NCI-H2107 (cell line): Measurements from ENCODE around the gene ATP6V0A1.
"Not testable (repeated sequence)": the region's sequence is repeated elsewhere in the genome, so short reads cannot be mapped to it uniquely, and the experiment has no call there.

Experiments
- DNase-seq: peaks from one replicate; lab custom pipeline; 2025; lab: John Stamatoyannopoulos, UW

ATP6V0A1 gene

DNA sequence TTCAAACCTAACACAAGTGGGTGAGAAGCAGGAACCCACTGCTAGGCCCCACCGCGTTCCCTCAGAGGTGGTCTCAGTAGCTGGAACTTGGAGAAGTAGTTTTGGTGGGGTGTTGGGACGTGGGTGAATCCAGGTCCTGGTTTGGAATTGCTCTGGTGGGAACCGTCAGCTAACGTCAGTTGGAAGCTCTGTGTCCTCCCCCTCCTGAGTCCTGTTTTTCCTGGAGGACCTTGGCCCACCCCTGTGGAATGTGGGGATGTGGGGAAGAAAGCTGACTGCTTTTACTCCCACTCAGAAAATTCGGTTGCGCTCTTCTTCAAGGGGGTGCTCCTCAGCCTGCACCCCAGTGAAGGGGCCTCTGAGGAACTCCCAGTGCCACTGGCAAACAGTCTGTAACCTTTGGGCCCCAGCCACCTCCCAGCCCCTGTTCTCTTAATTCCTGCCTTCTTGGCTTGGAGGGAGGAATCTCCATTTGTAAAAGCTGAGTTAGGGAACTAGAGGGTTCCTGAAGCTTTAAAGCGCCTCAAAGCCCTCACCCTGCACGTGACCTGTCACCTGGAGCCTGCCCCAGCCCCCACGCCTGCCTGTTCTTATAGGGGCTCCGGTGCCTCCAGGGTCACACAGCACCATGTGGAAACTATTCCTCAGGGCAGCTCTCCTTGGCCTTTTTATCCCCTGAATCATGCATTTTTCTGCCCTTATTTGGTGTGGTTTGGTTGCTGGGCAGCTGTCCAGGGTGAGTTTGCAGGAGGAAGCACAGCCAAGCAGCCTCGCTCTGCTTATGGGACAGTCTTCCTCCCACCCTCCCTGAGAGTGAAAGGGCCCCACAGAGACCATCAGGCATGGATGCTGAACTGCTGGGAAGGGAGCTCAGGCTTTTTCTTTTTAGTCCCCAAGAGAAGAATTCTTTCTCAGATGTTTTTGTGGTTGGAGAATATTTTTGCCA, 61.1 kb downstream of the ATP6V0A1 start:
- DNase-seq: no peak

DNA sequence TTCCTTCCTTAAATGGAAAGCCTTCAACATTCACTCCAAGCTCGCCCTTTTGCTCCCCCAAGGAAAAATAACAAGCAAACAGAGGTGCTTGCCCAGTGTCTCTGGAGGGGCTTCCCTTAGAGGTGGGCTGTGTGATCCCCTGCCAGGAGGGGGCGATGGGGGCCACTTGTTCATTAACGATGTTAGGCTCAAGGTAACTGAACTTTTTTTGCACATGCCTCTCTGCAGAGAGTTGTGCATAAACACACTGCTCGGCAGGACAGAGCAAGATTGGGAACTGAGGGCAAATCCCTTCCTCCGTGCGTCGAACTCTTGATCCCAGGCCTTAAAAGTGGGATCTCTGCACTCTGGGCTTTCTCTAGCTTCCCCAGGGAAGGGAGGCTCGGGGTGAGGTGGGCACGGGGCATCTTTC, 61.9 kb downstream of the ATP6V0A1 start:
- DNase-seq: no peak

DNA sequence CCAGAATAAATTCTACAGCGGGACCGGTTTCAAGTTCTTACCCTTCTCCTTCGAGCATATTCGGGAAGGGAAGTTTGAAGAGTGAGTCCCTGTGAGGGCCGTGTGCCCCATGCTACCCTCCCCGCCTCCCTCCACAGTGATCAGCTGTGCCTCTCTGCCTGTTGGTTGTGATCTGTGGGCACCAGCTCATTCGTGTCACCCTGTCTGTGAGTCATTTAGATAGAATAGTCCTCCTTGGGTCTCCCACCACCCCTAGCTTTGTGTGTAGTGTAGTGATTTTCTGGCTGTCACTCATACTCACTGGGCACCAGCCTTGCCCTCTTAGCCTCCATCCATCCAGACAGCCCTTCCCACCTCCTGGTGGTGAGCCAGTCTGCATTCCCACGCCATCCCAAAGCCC, 62.4 kb downstream of the ATP6V0A1 start:
- DNase-seq: no peak

DNA sequence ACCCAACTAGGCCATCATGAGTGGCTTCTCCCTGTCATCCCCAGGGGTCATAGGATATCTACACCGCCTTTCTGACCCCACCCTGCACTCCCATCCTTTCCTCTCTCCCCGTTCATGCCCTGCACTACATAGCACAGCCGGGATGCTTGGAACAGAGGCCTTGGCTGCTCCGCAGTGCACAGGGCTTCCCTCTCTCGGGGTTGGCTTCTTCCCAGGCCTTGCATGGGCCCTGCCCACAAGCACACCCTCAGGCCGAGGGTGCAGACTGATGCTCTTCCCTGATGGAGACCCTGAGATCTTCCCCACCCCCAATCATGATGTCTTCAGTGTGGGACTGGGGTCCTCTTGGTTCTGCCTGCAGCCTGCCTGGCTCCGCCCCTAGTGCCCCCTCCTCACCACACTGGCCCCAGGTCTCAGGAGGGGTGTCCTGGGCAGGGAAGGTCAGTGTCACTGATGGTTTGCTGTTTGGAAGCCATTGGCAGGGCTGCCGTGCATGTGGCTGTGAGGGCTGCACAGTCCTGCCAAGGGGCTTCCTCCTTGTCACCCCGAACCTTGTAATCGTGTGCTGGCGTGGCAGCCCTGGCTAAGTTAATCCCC, 63.1 kb downstream of the ATP6V0A1 start:
- no peak for DNase-seq

DNA sequence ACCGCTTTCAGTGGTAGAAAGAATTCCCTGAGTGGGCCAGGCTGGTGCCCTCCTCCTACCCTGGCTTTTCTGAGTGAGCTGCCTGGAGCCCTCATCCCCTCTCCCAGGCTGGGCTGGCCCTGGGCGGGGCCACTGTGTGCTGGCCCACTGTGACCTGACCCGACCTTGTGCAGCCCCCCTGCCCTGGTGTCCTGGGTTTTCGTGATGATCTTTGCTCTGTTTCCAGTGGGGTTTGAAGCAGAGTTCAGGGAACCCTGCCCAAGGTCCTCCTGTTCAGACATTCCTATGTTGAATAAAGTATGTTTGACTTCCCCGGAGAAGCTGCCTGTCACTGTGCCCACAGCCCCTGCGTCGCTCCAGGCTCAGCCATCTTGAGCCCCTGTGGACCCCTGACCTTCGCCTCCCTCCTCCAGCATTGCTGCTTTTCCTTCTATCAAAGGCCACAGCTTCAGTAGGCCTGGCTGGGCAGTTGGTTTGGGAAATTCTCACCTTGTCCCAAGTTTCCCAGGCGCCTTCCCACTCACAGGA, 63.6 kb downstream of the ATP6V0A1 start:
- DNase-seq: no peak

DNA sequence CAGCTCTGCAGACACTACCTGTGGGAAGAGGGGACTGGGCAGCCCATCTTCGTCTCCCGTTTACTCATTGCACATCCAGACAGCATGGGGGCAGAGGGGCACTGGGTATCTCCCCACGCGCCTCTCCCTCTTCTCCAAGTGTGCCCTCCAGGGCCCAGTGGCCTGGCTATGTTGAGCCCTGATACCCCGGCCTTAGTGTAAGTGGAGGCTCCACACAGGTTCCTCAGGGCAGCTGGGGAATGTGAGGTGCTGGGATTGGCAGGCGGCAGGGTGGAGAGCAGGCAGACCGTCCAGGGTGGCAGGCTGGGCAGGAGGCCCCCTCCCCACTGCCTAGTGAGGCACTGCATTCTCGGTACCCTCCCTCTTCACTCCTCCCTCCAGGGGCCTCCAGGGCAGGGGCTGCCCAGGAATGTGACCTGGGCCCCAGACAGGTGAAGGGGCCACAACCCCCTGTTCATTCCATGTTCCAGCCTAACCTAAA, 64.2 kb downstream of the ATP6V0A1 start:
- DNase-seq: no peak

DNA sequence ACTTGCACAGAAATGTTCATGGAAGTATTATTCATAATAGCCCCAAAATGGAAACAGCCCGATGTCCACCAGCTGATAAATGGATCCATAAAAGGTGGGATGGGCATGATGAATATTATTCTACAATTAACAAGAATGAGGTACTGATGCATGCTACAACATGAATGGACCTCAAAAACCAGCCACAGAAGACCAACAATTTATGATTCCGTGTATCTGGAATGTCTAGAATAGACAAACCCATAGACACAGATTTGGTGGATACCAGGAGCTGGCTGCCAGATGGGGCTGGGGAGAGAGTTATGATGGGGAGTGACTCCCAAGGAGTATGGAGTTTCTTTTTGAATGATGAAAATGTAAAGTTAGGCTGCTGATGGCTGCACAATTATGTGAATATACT, 66.5 kb downstream of the ATP6V0A1 start:
- DNase-seq: no peak

DNA sequence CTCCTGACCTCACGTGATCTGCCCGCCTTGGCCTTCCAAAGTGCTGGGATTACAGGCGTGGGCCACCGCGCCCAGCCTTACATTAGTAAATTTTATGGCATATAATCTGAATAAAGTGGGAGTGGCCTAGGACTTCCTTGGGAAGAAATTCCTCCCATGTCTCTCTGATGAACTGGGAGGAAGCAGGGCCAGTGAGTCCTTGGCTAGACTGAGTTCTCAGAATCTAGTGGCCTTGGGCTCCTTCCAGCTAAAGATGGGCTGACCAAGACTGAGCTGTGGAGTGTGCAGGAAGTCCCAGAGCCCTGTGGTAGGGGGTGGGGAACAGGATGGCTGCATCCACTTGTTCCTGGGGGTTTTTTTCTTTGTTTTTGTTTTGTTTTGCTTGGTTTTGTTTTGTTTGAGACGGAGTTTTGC, 67.4 kb downstream of the ATP6V0A1 start:
- DNase-seq: no peak

DNA sequence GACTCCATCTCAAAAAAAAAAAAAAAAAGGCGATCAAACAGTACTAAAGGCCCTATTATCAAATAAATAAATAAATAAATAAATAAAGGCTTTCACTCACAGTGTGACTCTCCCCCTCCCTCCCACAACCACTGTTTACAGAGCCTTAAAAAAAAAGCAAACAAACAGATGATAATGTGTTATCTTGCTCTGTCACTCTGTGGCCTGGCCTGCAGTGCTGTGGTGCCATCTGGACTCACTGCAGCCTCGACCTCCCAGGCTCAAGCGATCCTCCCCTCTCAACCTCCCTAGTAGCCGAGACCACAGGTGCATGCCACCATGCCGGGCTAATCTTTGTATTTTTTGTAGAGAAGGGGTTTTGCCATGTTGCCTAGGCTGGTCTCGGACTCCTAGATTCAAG, 69.3 kb downstream of the ATP6V0A1 start:
- DNase-seq: no peak

DNA sequence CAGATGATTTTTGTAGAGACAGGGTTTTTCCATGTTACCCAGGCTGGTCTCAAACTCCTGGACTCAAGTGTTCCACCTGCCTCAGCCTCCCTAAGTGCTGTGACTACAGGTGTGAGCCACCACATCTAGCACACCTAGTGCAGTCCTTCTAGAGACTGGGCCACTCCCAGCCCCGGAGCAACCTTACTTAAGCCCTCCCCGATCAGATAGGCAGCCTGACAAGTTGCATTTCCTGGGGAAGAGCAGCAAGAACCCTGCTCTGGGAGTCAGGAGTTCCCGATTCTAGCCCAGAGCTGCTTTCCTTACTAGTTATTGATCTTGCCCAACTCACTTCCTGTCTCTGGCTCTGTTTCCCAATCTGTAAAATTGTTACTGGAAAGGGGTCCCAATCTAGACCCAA, 70.4 kb downstream of the ATP6V0A1 start:
- DNase-seq: no peak

DNA sequence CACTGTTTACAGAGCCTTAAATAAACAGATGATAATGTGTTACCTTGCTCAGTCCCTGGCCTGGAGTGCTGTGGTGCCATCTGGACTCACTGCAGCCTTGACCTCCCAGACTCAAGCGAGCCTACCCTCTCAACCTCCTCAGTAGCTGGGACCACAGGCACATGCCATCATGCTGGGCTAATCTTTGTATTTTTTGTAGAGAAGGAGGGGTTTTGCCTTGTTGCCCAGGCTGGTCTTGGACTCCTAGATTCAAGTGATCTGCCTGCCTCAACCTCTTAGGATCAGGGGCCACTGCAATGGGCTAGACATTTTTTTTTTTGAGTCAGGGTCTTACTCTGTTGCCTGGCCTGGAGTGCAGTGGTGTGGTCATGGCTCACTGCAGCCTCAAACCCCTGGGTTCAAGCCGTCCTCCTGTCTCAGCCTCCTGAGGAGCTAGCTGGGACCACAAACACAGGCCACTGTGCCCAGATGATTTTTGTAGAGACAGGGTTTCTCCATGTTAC, 72.3 kb downstream of the ATP6V0A1 start:
- no peak for DNase-seq

DNA sequence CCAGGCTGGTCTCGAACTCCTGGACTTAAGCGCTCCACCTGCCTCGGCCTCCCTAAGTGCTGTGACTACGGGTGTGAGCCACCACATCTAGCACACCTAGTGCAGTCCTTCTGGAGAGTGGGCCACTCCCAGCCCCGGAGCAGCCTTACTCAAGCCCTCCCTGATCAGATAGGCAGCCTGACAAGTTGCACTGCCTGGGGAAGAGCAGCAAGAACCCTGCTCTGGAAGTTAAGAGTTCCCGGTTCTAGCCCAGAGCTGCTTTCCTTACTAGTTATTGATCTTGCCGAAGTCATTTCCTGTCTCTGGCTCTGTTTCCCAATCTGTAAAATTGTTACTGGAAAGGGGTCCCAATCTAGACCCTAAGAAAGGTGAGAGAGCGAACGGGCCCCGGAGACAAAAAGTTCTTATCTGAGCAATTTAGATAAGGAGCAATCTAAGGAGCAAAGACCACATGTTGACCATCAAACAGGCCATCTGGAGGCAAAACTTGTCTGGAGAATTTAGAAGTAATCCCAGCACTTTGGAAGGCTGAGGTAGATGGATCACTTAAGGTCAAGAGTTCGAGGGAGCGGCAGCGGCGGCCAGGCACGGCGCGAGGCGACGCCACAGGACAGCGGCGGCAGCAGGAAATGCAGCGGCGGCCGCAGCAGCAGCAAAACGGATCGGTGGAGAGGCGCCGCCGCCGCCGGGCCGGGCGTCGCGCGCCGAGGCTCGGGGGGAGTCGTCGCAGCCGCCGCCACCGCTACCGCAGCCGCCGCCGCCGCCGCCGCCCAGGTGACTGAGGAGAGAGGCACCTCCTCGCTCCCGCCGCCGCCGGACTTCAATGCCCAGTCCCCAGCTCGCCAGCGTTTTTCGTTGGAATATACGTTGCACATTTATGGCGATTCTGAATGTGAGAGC, 73.0 kb downstream of the ATP6V0A1 start:
- peak; percentile 17 for DNase-seq

DNA sequence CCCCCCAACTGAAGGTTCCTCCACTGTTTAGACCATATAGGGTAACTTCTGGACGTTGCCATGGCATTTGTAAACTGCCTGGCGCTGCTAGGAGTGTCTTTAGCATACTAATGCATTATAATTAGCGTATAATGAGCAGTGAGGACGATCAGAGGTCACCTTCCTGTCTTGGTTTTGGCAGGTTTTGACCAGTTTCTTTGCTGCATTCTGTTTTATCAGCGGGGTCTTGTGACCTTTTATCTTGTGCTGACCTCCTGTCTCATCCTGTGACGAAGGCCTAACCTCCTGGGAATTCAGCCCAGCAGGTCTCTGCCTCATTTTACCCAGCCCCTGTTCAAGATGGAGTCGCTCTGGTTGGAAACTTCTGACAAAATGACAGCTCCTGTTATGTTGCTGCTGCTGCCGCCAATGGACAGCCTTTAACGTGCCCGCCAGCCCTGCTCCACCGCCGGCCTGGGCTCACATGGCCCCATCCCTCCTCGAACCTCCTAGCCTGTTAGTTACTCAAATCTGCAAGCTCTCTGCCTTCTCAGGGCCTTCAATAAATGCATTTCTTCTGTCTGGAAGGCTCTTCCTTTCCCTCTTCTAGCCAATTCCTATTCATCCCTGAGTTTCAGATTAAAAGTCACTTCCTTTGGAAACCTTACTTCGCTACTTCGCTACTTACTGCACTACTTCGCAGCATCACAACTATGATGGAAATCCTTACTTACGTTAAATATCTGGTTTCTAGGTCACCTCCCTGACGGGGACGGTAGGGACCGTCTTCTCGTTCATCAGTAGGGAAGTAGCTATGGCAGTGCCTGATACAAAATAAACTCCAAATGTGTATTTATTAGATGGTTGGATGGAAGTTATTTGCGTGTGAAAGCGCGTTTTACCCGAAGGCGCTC, 76.7 kb downstream of the ATP6V0A1 start:
- no peak for DNase-seq

DNA sequence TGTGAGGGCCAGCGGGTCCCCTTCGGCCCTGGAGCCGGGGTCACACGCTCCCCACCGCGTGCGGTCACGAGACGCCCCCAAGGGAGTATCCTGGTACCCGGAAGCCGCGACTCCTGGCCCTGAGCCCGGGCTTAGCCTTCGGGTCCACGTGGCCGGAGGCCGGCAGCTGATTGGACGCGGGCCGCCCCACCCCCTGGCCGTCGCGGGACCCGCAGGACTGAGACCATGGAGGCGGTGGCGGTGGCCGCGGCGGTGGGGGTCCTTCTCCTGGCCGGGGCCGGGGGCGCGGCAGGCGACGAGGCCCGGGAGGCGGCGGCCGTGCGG, 77.3 kb downstream of the ATP6V0A1 start, which contains the start of gene NAGLU:
NAGLU (plus strand) TSS at position 194 of the 324 bp plus-strand sequence; CDS start at position 226, 32 bp downstream.
- DNase-seq: peak; percentile 60

DNA sequence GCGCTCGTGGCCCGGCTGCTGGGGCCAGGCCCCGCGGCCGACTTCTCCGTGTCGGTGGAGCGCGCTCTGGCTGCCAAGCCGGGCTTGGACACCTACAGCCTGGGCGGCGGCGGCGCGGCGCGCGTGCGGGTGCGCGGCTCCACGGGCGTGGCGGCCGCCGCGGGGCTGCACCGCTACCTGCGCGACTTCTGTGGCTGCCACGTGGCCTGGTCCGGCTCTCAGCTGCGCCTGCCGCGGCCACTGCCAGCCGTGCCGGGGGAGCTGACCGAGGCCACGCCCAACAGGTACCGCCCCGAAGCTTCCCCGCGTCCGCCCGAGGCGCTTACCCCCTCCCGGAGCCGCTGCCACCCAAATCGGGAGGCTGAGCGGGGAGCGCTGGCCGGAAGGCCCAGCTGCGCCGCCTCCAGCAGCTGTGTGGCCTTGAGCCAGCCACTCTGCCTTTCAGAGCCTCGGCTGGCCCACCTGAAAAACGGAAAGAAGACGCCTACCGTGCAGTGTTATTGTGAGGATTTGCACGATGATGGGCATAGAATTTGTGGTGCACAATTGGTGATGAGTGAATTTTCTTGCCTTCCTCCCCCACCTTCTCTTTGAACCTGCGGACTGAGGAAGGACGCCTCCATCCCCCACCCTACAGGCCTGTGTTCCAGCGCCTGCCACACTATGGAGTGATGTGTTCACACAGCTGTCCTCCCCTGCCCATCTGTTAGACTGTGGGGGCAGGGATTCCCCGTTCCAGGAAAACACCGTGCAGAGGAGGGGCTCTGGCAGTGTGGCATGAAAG, 77.9 kb downstream of the ATP6V0A1 start:
- DNase-seq: peak; percentile 57

DNA sequence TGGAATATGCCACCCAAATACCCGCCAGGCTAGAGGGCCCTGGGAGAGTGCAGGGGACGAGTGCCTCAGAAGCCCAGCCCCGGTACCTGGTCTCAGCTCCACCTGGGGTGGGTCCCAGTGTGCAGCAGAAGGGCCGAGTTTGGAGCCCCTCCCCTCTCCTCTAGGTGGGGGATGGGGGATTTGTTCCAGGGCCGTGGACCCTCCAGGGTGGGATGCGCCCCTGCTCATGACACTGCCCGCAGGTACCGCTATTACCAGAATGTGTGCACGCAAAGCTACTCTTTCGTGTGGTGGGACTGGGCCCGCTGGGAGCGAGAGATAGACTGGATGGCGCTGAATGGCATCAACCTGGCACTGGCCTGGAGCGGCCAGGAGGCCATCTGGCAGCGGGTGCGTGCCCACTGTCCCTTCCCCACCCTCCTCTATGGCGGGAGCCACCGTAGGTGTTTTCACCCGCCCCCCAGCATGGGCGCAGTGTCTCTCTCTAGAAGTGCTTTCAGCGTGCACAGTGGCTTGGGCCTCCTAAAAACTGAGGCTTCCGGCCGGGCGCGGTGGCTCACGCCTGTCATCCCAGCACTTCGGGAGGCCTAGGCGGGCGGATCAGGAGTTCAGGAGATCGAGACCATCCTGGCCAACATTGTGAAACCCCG, 78.6 kb downstream of the ATP6V0A1 start:
- DNase-seq: no peak

DNA sequence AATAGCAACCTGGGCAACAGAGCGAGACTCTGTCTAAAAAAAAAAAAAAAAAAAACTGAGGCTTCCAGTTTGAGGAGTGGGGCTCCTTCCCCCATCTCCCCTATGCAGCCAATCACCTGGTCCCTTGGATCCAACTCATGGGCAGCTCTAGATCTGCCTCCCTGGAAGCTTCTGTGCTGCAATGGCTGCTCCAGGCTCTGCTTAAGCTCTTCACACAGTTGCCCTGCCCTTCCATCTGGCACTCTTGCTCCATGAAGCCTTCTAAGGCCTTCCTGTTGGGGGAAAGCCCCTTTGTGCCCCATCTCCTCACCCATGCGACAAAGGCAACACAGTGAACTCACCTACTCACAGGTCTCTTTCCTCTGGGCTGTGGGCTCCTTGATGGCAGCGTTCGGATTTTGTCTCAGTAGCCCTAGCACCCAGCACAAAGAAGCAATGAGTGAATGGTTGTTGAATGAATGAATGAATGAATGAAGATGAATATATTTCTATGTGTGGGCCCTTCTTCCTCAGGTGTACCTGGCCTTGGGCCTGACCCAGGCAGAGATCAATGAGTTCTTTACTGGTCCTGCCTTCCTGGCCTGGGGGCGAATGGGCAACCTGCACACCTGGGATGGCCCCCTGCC, 79.3 kb downstream of the ATP6V0A1 start:
- no peak for DNase-seq

DNA sequence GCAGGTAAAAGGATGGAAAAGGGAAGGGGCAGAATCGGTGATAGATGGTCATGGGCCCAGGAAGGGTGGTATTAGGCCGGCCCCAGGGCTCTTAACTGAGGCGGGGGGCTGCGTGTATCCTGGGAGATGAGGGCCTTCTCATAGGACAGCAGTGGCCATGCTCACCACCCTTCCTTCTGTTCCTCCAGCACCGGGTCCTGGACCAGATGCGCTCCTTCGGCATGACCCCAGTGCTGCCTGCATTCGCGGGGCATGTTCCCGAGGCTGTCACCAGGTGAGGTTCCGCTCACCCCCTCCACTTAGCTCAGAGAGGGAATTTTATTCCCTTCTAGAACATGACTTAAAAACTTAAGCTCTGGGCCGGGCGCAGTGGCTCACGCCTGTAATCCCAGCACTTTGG, 79.8 kb downstream of the ATP6V0A1 start:
- no peak for DNase-seq

DNA sequence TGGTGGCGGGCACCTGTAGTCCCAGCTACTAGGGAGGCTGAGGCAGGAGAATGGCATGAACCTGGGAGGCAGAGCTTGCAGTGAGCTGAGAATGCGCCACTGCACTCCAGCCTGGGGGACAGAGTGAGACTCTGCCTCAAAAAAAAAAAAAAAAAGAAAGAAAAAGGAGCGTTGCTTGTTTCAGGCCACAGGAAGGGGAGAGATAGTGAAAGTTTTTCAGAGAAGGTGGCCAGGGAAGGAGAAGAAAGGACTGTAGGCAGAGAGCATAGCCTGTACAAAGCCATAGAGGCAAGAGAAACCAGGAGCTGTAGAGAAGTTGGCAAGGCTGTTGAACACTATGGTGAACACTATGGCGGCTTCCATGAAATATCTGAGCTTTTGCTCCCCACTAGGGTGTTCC, 81.9 kb downstream of the ATP6V0A1 start:
- DNase-seq: not testable (repeated sequence)
